Loucy (cell line): ENCODE measurements around the gene SAXO1.

ENCODE experiments used
- H2AFZ ChIP-seq: fragments of 200-600 bp; sonication (generic); 2 replicates; pipeline ENCODE4 v1.6.0; 2016; ENCODE audit warnings: antibody characterized with exemption, mild to moderate bottlenecking, low read length, moderate library complexity
- H3F3A ChIP-seq: fragments of 200-600 bp; 2 replicates; pipeline ENCODE4 v1.6.0; 2016; ENCODE audit warnings: antibody characterized with exemption, low read depth, mild to moderate bottlenecking
- H3K27me3 ChIP-seq: fragments of 200-600 bp; sonication (generic); 2 replicates; pipeline ENCODE4 v1.6.1; 2014; ENCODE audit warnings: low read length, mild to moderate bottlenecking; ENCODE audit not compliant: insufficient read depth, poor library complexity, severe bottlenecking
- H3K36me3 ChIP-seq: fragments of 200-600 bp; sonication (generic); 2 replicates; pipeline ENCODE4 v1.6.1; 2016; ENCODE audit warnings: low read length; ENCODE audit not compliant: insufficient read depth
- H3K4me1 ChIP-seq: fragments of 200-600 bp; sonication (generic); 2 replicates; pipeline ENCODE4 v1.5.1; 2014; ENCODE audit warnings: low read length, mild to moderate bottlenecking; ENCODE audit not compliant: insufficient read depth, poor library complexity, severe bottlenecking
- H3K4me2 ChIP-seq: fragments of 200-600 bp; sonication (generic); 2 replicates; pipeline ENCODE4 v1.6.0; 2014; ENCODE audit warnings: antibody characterized with exemption, low read length, low read depth, mild to moderate bottlenecking; ENCODE audit not compliant: poor library complexity, severe bottlenecking
- H3K4me3 ChIP-seq: fragments of 200-600 bp; sonication (generic); 2 replicates; pipeline ENCODE4 v1.5.1; 2014; ENCODE audit warnings: low read length, mild to moderate bottlenecking, mixed read lengths; ENCODE audit not compliant: poor library complexity, severe bottlenecking
- H3K79me2 ChIP-seq: fragments of 200-600 bp; sonication (generic); 2 replicates; pipeline ENCODE4 v1.6.1; 2014; ENCODE audit warnings: low read length; ENCODE audit not compliant: insufficient read depth
- H3K9ac ChIP-seq: fragments of 200-600 bp; sonication (generic); 2 replicates; pipeline ENCODE4 v1.6.0; 2014; ENCODE audit warnings: mild to moderate bottlenecking, low read depth, low read length, moderate library complexity; ENCODE audit not compliant: poor library complexity, severe bottlenecking
- H3K9me2 ChIP-seq: fragments of 200-600 bp; sonication (generic); replicated peaks from 2 replicates; pipeline ENCODE4 v1.6.1; 2016; ENCODE audit warnings: low read depth, low read length, mixed read lengths
- H3K9me3 ChIP-seq: fragments of 200-600 bp; sonication (generic); 2 replicates; pipeline ENCODE4 v1.6.1; 2014; ENCODE audit warnings: mild to moderate bottlenecking, antibody characterized with exemption, low read length, low read depth; ENCODE audit not compliant: insufficient read depth
- H4K20me1 ChIP-seq: fragments of 200-600 bp; sonication (generic); 2 replicates; pipeline ENCODE4 v1.6.0; 2014; ENCODE audit warnings: antibody characterized with exemption, low read length, mild to moderate bottlenecking; ENCODE audit not compliant: insufficient read depth, poor library complexity, severe bottlenecking
- EZH2phosphoT487 ChIP-seq: fragments of 200-600 bp; IDR thresholded peaks from 2 replicates; pipeline ENCODE4 v1.6.1; 2018; ENCODE audit warnings: antibody characterized with exemption, mild to moderate bottlenecking, moderate library complexity, borderline replicate concordance
- TF ChIP-seq, protein P1 (sequence below): fragments of 200-600 bp; sonication (generic); conservative IDR thresholded peaks from 2 replicates; pipeline ENCODE4 v1.5.1; 2014; ENCODE audit warnings: mild to moderate bottlenecking, antibody characterized with exemption, low read length

Gene SAXO1

DNA sequence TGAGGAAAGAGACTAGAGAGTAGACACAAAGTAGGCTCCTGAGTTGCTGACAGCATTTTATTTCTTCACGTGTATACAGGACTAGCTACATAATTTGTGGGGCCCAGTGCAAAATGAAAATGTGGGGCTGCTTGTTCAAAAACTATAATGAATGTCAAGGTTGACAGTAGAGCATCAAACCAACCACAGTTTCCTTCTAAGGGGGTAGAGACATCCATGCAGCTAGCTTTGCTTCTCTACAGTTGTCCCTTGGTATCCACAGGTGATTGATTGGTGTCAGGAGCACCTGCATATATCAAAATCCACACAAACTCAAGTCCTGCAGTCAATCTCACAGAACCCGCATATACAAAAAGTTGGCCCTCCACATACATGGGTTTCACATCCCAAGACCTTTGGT is 129.6 kb downstream of the SAXO1 start:
- no peaks in the 10 kb centered on the region for H3K79me2 ChIP-seq
- no peak overlapping the region for H3K9ac ChIP-seq
- H3K27me3 ChIP-seq = no peaks in the 10 kb centered on the region
- TF ChIP-seq EZH2phosphoT487 = no peak
- TF ChIP-seq, protein P1, sequence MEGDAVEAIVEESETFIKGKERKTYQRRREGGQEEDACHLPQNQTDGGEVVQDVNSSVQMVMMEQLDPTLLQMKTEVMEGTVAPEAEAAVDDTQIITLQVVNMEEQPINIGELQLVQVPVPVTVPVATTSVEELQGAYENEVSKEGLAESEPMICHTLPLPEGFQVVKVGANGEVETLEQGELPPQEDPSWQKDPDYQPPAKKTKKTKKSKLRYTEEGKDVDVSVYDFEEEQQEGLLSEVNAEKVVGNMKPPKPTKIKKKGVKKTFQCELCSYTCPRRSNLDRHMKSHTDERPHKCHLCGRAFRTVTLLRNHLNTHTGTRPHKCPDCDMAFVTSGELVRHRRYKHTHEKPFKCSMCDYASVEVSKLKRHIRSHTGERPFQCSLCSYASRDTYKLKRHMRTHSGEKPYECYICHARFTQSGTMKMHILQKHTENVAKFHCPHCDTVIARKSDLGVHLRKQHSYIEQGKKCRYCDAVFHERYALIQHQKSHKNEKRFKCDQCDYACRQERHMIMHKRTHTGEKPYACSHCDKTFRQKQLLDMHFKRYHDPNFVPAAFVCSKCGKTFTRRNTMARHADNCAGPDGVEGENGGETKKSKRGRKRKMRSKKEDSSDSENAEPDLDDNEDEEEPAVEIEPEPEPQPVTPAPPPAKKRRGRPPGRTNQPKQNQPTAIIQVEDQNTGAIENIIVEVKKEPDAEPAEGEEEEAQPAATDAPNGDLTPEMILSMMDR = no peak
- H2AFZ ChIP-seq = no peak overlapping the region
- no peak overlapping the region for H3K4me2 ChIP-seq
- no peaks in the 10 kb centered on the region for H3K36me3 ChIP-seq
- H3F3A ChIP-seq = no peaks in the 10 kb centered on the region; the same call in 1 of the 2 replicates
- peaks cover 35% of the 10 kb centered on the region for H3K4me1 ChIP-seq
- no peaks in the 10 kb centered on the region for H4K20me1 ChIP-seq
- H3K9me3 ChIP-seq = no peaks in the 10 kb centered on the region
- H3K4me3 ChIP-seq = no peak overlapping the region
- H3K9me2 ChIP-seq = no peaks in the 10 kb centered on the region

DNA sequence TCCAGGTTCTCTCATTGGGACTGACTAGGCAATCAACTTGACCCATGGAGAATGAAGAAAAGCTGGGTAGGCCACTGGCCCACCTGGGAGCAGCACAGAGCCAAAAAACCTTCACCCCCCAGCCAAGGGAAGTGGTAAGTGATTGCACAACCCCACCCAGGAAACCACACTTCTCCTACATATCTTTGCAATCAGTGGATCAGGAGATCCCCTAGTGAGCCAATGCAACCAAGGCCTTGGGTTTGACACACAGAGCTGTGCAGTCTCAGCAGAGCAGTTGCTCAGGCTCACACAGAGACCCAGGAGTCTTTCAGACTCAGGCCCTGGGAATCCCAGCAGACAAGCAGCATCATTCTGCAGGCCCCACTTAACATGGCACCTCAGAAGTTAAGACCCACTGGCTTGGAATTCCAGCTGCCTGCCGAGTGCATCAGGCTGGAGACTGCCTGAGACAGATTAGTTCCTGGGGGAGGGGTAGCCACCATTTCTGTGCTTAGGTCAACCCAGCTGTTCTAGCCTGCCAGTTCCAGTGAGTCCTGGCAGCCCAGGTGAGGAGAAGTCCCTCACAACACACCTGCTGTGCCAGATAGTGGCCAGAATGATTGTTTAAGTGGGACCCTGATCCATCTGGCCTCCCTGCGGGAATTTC is 136.4 kb downstream of the SAXO1 start:
- Histone ChIP-seq H3K9ac (no peak overlapping the region), H3K4me3 (no peak overlapping the region), H3K9me2 (no peaks in the 10 kb centered on the region), H3K4me2 (no peak overlapping the region), H3F3A (no peaks in the 10 kb centered on the region; the same call in 1 of the 2 replicates), H2AFZ (no peak overlapping the region), H3K9me3 (peaks cover 17% of the 10 kb centered on the region; the same call in 1 of the 2 replicates), H3K4me1 (no peaks in the 10 kb centered on the region), H3K36me3 (no peaks in the 10 kb centered on the region), H3K79me2 (no peaks in the 10 kb centered on the region), H4K20me1 (no peaks in the 10 kb centered on the region), H3K27me3 (no peaks in the 10 kb centered on the region)
- TF ChIP-seq, protein P1 = no peak
- no peak for TF ChIP-seq EZH2phosphoT487

DNA sequence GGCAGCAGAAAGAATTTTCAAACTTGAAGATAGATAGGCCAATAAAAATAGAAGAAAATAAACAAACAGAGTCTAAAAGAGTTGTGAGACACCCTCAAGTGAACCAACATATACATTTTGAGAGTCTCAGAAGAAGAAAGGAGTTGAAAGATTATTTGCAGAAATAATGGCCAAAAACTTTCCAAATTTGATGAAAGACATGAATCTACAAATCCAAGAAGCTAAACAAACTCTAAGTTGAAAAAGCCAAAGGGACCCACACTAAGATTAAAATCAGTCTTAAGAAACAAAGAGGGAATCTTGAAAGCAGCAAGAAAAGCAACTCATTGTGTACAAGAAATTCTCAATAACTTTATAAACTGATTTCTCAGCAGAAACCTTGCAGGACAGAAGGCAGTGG is 137.0 kb downstream of the SAXO1 start:
- Histone ChIP-seq H3K9ac (no peak overlapping the region), H3K9me3 (peaks cover 17% of the 10 kb centered on the region; the same call in 1 of the 2 replicates), H3K4me3 (no peak overlapping the region), H3K79me2 (no peaks in the 10 kb centered on the region), H3F3A (no peaks in the 10 kb centered on the region; the same call in 1 of the 2 replicates), H3K27me3 (no peaks in the 10 kb centered on the region), H3K36me3 (no peaks in the 10 kb centered on the region), H3K4me2 (no peak overlapping the region), H3K9me2 (no peaks in the 10 kb centered on the region), H3K4me1 (no peaks in the 10 kb centered on the region), H4K20me1 (no peaks in the 10 kb centered on the region), H2AFZ (no peak overlapping the region)
- TF ChIP-seq, protein P1 = no peak
- TF ChIP-seq EZH2phosphoT487 = no peak
